Duodenal mucosa (tissue), 2 donors: ENCODE data around the gene CHST9.

Experiments
- H3K27ac ChIP-seq: one replicate; pipeline ENCODE4 v1.7.0; 2013; ENCODE audit warnings: low read depth, low read length
- H3K27me3 ChIP-seq, 2 donors: one replicate each; pipeline ENCODE4 v1.7.0; 2013; ENCODE audit warnings: low read length in 2 of 2, control low read depth in 1 of 2; ENCODE audit not compliant: insufficient read depth in 2 of 2, control insufficient read depth in 1 of 2
- H3K36me3 ChIP-seq, 2 donors: one replicate each; pipeline ENCODE4 v1.7.0; 2013; ENCODE audit warnings: low read length in 2 of 2, control low read depth in 1 of 2; ENCODE audit not compliant: insufficient read depth in 2 of 2, control insufficient read depth in 1 of 2
- H3K4me1 ChIP-seq, 2 donors: one replicate each; pipeline ENCODE4 v1.7.0; 2013; ENCODE audit warnings: low read length in 2 of 2, control low read depth in 1 of 2; ENCODE audit not compliant: insufficient read depth in 2 of 2, control insufficient read depth in 1 of 2
- H3K4me3 ChIP-seq, 2 donors: one replicate each; pipeline ENCODE4 v1.7.0; 2013; ENCODE audit warnings: low read length in 2 of 2, low read depth in 1 of 2
- H3K9ac ChIP-seq, 2 donors: one replicate each; pipeline ENCODE4 v1.7.0; 2013; ENCODE audit warnings: low read length in 2 of 2, low read depth in 1 of 2
- H3K9me3 ChIP-seq, 2 donors: one replicate each; pipeline ENCODE4 v1.7.0; 2013; ENCODE audit warnings: low read length in 2 of 2, control low read depth in 1 of 2; ENCODE audit not compliant: control insufficient read depth in 1 of 2

Gene CHST9

GRCh38 chr18:27022477-27022876, 162.6 kb downstream of the CHST9 start:
- no peaks in the 10 kb centered on the region for H3K4me1 ChIP-seq
- H3K4me3 ChIP-seq: no peak overlapping the region
- no peak overlapping the region for H3K27ac ChIP-seq
- H3K27me3 ChIP-seq: no peaks in the 10 kb centered on the region
- no peaks in the 10 kb centered on the region for H3K9me3 ChIP-seq
- no peaks in the 10 kb centered on the region for H3K36me3 ChIP-seq
- no peak overlapping the region for H3K9ac ChIP-seq

- H3K9ac ChIP-seq: no peak overlapping the region
- no peaks in the 10 kb centered on the region for H3K36me3 ChIP-seq
- H3K27me3 ChIP-seq: no peaks in the 10 kb centered on the region
- no peak overlapping the region for H3K27ac ChIP-seq
- H3K9me3 ChIP-seq: no peaks in the 10 kb centered on the region
- H3K4me3 ChIP-seq: no peak overlapping the region
- H3K4me1 ChIP-seq: no peaks in the 10 kb centered on the region
These were observed 167.1 kb downstream of the CHST9 start for GRCh38 chr18:27017901-27018500.

GRCh38 chr18:27014841-27015240, 170.3 kb downstream of the CHST9 start:
- Histone ChIP-seq H3K27ac (no peak overlapping the region), H3K4me1 (no peaks in the 10 kb centered on the region), H3K27me3 (no peaks in the 10 kb centered on the region), H3K4me3 (no peak overlapping the region), H3K36me3 (no peaks in the 10 kb centered on the region), H3K9me3 (no peaks in the 10 kb centered on the region), H3K9ac (no peak overlapping the region)

- no peaks in the 10 kb centered on the region for H3K4me1 ChIP-seq
- no peaks in the 10 kb centered on the region for H3K9me3 ChIP-seq
- H3K27me3 ChIP-seq: no peaks in the 10 kb centered on the region
- no peaks in the 10 kb centered on the region for H3K36me3 ChIP-seq
- no peak overlapping the region for H3K9ac ChIP-seq
- no peak overlapping the region for H3K27ac ChIP-seq
- no peak overlapping the region for H3K4me3 ChIP-seq
These were observed 174.3 kb downstream of the CHST9 start for GRCh38 chr18:27010784-27011183.

- no peak overlapping the region for H3K4me3 ChIP-seq
- no peaks in the 10 kb centered on the region for H3K36me3 ChIP-seq
- no peaks in the 10 kb centered on the region for H3K9me3 ChIP-seq
- no peaks in the 10 kb centered on the region for H3K27me3 ChIP-seq
- no peak overlapping the region for H3K27ac ChIP-seq
- no peaks in the 10 kb centered on the region for H3K4me1 ChIP-seq
- no peak overlapping the region for H3K9ac ChIP-seq
These were observed 175.8 kb downstream of the CHST9 start for GRCh38 chr18:27009293-27009692.

- H3K27me3 ChIP-seq: no peaks in the 10 kb centered on the region
- no peaks in the 10 kb centered on the region for H3K9me3 ChIP-seq
These were observed 176.5 kb downstream of the CHST9 start for GRCh38 chr18:27008575-27008974.

GRCh38 chr18:27007880-27008279, 177.2 kb downstream of the CHST9 start:
- no peaks in the 10 kb centered on the region for H3K4me1 ChIP-seq
- no peaks in the 10 kb centered on the region for H3K9me3 ChIP-seq
- no peak overlapping the region for H3K4me3 ChIP-seq
- no peaks in the 10 kb centered on the region for H3K27me3 ChIP-seq
- H3K9ac ChIP-seq: no peak overlapping the region
- H3K36me3 ChIP-seq: no peaks in the 10 kb centered on the region
- no peak overlapping the region for H3K27ac ChIP-seq

More at GRCh38 chr18:27008575-27008974, 176.5 kb downstream of the CHST9 start:
- Histone ChIP-seq H3K4me3 (no peak overlapping the region), H3K36me3 (no peaks in the 10 kb centered on the region), H3K27ac (no peak overlapping the region), H3K4me1 (no peaks in the 10 kb centered on the region), H3K9ac (no peak overlapping the region)

- H3K27ac ChIP-seq: no peak overlapping the region
- H3K4me1 ChIP-seq: no peaks in the 10 kb centered on the region
- no peaks in the 10 kb centered on the region for H3K36me3 ChIP-seq
- H3K9ac ChIP-seq: no peak overlapping the region
- H3K27me3 ChIP-seq: no peaks in the 10 kb centered on the region
- no peak overlapping the region for H3K4me3 ChIP-seq
- H3K9me3 ChIP-seq: no peaks in the 10 kb centered on the region
These were observed 179.5 kb downstream of the CHST9 start for GRCh38 chr18:27005589-27005988.

- Histone ChIP-seq H3K4me1 (no peaks in the 10 kb centered on the region), H3K27ac (no peak overlapping the region), H3K27me3 (no peaks in the 10 kb centered on the region), H3K4me3 (no peak overlapping the region), H3K9me3 (no peaks in the 10 kb centered on the region), H3K36me3 (no peaks in the 10 kb centered on the region), H3K9ac (no peak overlapping the region)
These were observed 180.9 kb downstream of the CHST9 start for GRCh38 chr18:27004056-27004829.

GRCh38 chr18:26999797-27000196, 185.3 kb downstream of the CHST9 start:
- H3K27ac ChIP-seq: no peak overlapping the region
- H3K36me3 ChIP-seq: no peaks in the 10 kb centered on the region
- H3K27me3 ChIP-seq: no peaks in the 10 kb centered on the region
- H3K4me3 ChIP-seq: no peak overlapping the region
- no peak overlapping the region for H3K9ac ChIP-seq
- H3K9me3 ChIP-seq: no peaks in the 10 kb centered on the region
- H3K4me1 ChIP-seq: no peaks in the 10 kb centered on the region
